Measurements from ENCODE around the gene GPD2. TPM values are rescaled to one million over a fixed set of nuclear protein-coding genes. Genes with fewer than 3 reads are reported as not detected.

Gene GPD2
- total RNA-seq, 1 donor from 2014 or later, result 166 TPM

DNA sequence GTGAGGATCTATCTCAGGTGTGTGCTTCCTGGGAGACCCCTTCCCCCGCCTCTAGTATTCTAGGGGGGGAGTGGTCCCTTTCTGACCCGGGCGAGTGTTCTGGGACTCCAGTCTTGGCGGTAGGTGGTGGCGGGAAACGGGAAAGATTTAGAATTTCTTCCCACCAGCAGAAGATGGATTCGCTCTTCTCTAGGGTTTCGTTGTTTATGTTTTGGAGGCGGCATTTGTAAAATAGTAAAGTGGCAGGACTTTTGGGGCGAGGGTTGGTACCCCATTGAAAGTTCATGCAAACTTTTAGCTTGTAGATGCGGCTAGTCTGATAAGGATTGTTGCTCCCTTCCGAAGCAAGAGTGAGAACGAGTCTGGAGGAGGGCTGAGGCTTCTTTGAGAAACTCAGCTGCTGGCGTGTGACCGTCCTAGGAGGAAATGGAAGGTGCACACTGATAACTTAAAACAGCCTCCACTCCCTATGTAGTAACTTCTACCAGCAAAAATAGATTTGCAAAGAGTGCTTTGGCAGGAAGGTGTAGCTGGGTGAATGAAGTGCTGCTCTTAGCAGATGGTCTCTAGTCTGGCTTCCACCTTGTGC is 412 bp downstream of the GPD2 start:
- no peak for DNase-seq

- no peak for DNase-seq
These were observed 1.2 kb downstream of the GPD2 start for GRCh38 chr2:156437272-156437930.

- no peak for DNase-seq
These were observed 1.8 kb downstream of the GPD2 start for GRCh38 chr2:156437931-156438410.

DNA sequence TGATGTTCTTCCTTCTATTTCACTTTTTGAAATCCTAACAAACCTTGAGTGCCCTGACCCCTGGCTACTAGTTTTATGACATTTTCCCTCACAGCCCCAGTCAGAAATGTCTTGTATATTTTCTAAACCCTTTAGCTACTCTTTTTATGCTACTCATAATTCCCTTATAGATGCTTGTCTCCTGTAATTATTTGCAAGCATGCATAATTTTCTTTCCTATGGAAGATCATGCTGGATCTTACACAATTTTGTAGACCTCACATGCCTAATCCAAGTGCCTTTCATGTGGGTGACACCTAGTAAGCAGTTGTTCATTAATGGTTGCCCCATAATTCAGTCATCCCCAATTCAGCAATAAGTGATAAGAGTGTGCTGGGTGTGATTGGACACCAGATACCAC is 6.9 kb downstream of the GPD2 start:
- DNase-seq, result no peak

GRCh38 chr2:156445296-156446220 is 9.4 kb downstream of the GPD2 start:
- DNase-seq, result no peak

GRCh38 chr2:156447761-156448160 is 11.6 kb downstream of the GPD2 start:
- DNase-seq, result no peak

- no peak for DNase-seq
These were observed 12.6 kb downstream of the GPD2 start for GRCh38 chr2:156448766-156449165.

DNA sequence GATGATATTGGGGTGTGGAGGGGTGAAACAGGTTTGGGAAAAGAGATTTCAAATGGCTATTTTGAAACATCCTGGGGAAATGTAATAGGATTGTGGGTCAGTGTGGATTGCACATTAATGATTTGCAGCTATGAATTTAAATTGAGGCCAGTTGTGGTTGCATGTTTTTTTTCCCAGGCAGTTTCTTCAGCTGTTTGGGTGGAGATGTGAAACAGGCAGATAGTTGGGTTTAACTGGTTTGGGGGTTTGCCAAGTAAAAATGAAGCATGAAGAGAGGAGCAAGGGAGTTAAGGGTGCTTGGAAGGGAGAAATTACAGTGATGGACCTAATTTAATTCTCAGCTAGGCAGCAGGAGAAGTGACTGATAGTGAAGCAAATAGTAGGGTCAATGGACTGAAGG is 16.8 kb downstream of the GPD2 start:
- DNase-seq, result no peak

- DNase-seq, result no peak
These were observed 19.3 kb downstream of the GPD2 start for GRCh38 chr2:156455361-156455975.

DNA sequence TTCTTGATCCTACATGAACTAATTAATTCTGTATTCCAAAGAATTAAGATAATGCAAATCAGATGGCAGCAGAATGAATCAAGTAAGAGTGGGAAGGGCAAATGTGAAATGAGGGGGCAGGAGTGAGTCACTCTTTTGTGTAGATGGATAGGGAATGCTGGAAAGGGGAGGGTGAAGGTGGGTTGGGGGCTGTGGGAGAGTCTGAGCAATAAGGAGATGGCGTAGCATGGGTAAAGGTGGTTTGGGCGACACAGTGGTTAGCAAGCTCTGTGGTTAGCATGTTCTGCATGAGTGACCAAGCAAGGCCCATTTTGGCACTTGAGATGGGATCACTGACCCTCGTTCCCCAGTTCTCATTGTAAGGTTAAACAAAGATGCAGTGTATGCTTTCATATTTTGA is 20.4 kb downstream of the GPD2 start:
- no peak for DNase-seq

DNA sequence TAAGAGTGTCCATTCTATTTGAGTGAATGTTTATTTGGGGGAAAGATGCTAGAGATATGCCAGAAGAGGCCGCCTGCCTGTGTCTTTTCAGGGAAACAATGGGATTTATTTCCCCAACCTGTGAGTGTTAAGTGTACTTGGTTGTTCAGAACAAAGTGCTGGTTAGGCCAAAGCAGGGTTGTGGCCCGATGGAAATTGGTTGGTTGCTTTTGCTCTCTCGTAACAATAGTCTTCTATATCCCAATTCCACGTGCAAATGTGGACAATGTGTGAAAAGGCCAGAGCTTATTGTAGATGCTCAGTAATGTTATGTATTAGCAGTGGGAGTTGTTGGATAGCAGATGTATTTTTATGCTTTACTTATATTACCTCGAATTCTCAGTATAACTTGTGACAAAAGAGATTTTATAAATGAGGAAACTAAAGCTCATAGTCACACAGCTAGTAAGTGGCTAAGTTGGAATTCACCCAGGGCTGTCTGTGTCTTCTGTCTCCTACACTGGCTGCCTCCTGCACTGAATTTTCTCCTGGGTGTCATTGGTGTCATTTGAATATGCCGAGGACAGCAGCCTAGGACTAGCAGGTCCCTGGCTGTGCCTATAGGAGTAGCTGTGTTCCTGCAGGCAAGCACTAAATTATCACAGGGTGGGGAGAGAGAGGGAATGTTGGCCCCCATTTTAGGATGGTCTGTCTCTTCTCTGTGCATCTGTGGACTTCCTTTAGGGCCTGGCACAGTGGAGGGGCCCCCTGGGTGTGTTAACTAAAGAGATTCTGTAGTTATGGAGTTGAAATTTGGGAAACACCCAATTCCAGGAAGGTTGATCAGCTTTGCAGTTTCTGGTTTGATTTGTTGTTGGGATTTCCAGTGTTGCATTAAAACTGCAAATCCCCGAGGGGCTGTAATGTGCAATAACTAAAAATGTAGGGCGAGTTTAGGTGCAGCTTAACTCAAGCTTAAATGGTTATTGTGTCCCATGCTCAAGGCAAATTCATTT is 21.6 kb downstream of the GPD2 start:
- no peak for DNase-seq

DNA sequence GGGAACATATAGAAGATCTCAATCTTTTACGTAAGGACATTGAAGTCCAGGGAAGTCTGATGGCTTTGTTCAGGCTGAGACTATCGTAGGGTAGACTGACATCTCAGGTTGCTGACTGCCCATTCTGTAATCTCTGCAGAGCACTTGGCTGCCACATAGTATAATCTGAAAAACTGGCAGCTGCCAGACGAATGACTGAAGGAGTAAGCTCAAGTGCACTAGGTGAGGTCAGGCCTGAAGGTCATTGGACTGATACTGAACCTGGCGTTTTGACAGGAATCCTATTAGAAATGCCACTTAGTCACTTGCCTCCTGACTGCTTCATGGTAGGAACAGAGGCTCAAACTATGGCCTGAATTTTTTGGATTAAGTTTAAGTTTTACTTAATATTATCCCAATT is 23.5 kb downstream of the GPD2 start:
- DNase-seq, result no peak

GRCh38 chr2:156464106-156464505 is 27.9 kb downstream of the GPD2 start:
- DNase-seq, result no peak

DNA sequence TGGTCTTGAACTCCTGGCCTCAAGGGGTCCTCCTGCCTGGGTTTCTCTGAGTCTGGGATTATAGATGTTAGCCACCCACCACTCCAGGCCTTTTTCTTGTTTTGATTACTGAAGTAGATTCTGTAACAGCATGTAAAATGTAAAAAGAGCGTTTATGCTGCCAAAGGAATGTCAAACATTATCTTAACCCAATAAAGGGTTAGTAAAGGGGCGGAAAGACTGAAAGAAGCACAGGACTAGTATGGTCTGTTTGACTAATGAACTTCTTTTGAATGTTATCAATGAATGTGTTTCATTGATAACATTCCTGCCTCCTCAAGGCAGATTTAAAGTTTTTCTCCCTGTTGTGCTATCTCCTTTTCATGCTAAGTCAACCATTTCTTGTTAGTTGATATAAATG is 29.4 kb downstream of the GPD2 start:
- DNase-seq, result no peak

GRCh38 chr2:156466739-156467405 is 30.7 kb downstream of the GPD2 start:
- DNase-seq, result no peak

GRCh38 chr2:156470975-156471583 is 34.9 kb downstream of the GPD2 start:
- no peak for DNase-seq

DNA sequence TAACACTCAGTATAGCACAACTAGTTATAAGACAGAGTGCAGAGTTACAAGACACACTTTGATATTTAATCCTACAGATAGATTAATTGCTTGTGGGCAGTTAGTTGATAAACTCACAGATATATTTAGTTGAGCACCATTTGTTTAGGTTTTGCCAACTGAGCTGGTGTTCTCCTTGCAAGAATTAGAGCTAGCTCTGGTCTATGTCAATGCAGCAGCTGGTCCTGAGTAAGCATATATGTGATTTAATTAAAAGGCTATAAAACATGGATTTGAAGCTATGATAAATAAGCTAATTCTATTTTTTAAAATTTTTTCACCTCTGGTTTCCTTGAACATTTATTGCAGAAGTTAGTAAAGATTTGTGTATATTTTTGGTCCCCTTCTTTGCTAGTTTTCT is 35.6 kb downstream of the GPD2 start:
- DNase-seq, result no peak

GRCh38 chr2:156472686-156473085 is 36.5 kb downstream of the GPD2 start:
- no peak for DNase-seq

DNA sequence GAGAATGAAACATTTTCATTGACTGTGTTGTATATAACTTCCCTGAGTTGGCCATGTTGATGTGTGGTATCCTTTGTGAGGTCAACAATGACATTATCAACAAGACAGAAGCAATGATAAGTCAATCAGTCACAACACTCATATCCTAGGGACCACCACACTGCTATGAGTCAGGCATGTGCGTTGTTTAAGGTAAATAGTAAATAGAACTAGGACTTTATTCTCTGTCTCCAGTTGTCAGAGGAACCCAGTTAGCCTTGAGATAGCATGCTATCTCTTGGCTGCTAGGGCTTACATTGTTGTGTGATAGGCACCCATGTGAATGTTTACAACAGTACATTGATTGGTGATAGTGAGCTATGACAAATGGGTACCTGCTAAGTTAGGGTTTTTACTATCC is 37.3 kb downstream of the GPD2 start:
- no peak for DNase-seq

DNA sequence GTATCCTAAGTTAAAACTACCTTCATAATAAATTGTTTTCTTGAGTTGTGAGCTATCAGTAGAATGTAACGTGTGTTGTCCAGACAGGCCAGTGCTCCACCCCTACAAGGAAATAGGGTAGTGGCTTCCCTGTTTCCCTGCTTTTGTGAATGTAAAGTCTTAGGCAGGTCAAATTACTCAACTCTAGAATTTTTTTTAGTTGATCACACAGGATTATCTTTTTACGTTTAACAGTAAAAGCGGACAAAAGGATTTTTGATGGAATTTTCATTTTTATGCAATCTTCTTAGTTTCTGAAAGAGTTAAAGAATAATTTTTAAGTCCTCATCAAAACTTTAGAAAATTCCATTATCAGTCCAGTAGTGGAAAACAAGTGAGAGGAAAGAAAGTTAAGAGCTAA is 38.2 kb downstream of the GPD2 start:
- no peak for DNase-seq

All from occipital lobe (tissue), 2 donors.